Amniotic epithelial cell (primary cell): ENCODE results near the gene CASTOR2.

Experiments used
- DNase-seq: peaks from one replicate; pipeline ENCODE4 v3.0.0-alpha.2; 2010; ENCODE audit warnings: low read depth

CASTOR2 gene

GRCh38 chr7:74994869-74995543 is 30.5 kb downstream of the CASTOR2 start:
- peak; percentile 29 for DNase-seq

GRCh38 chr7:74996361-74996760 is 31.9 kb downstream of the CASTOR2 start:
- peak; percentile 54 for DNase-seq

DNA sequence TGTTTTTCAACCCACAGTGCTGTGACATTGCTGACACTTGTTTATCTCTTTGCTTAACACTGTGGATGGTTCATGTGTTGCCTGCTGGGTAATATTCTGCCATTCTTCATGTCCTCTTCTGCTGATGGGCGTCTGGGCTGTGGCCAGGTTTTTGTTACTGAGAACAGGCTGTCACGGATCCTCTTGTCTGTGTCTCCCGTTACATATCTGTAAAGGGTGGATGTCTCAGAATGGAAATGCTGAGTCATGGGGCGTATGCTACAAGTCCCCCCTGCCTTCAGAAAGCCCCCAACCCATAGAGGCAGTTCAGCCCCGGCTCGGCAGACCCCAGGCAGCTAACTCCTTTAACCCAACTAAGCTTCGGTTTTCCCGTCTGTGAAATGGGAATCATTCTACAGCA is 33.3 kb downstream of the CASTOR2 start:
- peak; percentile 56 for DNase-seq

- DNase-seq: peak; percentile 12
These were observed 36.9 kb downstream of the CASTOR2 start for GRCh38 chr7:75001356-75001755.

GRCh38 chr7:75010036-75010435 is 45.5 kb downstream of the CASTOR2 start:
- no peak for DNase-seq

GRCh38 chr7:75017832-75018231 is 53.3 kb downstream of the CASTOR2 start:
- DNase-seq: no peak

DNA sequence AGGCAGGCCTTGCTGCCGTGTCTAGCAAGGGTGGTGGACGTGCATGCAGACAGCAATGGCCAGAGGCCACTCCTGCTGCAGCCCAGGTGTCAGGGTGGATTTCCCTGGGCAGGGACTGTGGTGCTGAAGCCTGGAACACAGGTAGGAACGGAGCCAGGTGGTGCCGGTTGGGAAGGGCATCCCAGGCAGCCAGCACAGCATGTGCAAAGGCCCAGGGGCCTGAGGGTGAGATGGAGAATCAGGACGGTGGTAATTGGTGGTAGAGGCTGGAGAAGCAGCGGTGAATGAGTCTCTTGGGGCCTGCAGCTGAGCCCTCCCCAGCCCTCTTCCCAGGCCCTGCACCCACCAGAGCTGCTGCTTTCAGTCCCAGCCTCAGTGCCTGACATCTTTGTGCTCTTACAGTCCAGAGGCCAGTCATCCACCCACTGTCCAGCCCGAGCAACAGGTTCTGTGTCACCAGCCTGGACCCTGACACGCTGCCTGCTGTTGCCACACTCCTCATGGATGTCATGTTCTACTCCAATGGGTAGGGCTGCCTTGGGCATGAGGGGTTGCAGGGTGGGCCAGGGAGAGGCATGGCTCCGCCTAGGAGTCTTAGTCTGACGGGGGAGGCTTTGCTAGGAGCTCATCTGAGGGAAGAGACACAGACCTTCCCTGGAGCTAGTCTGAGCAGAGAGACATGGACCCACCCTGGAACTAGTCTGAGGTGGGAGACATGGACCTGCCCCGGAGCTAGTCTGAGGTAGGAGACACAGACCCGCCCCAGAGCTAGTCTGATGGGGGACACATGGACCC is 54.3 kb downstream of the CASTOR2 start:
- no peak for DNase-seq

- DNase-seq: no peak
These were observed 55.3 kb downstream of the CASTOR2 start for GRCh38 chr7:75019800-75020199.

GRCh38 chr7:75024922-75025321 is 60.4 kb downstream of the CASTOR2 start:
- no peak for DNase-seq

DNA sequence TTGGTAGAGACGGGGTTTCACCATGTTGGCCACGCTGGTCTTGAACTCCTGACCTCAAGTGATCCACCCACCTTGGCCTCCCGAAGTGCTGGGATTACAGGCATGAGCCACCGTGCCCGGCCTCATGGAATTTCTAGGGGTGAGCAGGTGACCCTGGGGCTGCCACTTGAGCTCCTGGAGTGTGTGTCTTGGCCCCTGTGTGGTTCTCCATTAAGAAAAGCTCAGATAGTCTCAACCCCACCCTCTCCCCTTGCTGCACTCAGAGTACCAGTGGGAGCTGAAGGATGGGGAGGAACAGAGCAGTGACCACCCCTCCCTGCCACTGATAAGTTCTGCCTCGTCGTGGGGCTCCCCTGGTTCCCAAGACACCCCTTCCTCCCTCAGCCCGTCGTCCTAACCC is 63.8 kb downstream of the CASTOR2 start:
- DNase-seq: no peak

DNA sequence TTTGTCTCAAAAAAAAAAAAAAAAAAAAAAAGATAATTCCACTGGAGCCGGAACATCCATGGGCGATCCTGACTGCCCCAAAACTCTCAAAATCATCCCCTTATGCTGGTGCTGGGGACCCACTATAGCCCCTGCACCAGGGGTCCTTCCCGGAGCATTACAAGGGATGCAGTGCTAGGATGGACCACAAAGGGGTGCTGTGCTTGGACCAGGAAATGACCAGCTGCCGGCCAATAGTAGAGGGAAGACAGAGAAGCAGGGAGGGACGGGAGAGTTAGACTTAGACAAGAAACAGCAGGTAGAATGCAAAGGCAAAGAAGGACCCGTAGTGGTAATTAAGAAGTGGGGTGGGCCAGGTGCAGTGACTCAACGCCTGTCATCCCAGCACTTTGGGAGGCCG is 68.6 kb downstream of the CASTOR2 start:
- DNase-seq: peak; percentile 36

GRCh38 chr7:75033826-75034225 is 69.3 kb downstream of the CASTOR2 start:
- DNase-seq: no peak

DNA sequence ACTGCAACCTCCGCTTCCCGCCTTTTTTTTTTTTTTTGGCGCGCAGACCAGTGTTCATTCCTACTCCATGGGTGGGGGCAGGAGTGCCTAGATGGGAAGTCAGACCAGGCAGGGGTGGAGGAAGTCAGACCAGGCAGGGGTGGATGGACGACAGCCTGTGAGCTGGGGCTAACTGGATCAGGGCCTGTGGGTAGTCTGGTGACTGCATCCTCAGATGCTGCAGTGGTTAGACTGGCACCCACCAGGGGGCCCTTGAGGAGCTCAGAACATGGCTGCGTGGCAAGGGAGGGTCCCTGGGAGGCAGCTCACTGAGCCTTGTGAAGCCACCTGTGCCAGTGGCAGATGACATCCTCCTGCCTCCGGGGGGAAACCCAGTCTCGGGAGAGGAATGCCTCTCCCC is 74.0 kb downstream of the CASTOR2 start:
- no peak for DNase-seq

DNA sequence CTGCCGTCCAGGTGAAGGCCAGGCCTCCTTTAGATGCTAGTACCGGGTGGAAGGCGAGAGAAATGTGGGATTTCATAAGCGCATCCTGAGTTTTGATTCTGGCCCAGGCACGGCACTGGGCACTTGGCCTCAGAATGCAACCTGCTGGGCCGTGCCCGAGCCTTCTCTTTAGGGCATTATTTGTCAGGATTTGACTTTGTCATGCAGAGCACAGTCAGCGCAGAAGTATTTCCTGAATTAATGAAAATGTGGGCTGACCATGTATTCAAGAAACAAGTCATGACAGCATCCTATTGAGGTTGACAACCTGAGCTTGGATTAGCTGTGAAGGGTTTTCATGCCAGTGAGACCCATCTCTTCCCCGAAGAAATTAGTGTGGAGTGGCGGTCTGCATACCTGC is 74.7 kb downstream of the CASTOR2 start:
- DNase-seq: no peak

DNA sequence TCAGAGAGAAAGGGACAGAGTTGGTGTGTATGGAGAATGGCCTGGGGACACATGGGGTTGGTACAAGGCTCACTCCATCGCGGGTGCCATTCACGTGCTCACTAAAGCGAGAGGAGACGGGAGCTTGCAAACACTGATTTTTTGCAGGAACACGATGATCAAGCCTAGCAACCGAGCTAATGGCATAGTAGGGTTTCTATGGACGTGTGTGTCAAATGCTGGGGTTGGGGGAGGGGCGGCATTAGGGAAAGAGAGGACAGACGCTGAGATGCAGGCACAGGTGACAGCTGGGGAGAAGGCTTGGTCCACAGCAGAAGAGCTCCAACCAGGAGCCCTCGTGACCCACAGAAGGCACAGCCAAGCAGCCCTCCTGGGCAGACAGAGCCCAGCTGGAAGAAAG is 75.2 kb downstream of the CASTOR2 start:
- no peak for DNase-seq

GRCh38 chr7:75040512-75040911 is 76.0 kb downstream of the CASTOR2 start:
- no peak for DNase-seq

GRCh38 chr7:75042286-75042685 is 77.8 kb downstream of the CASTOR2 start:
- DNase-seq: no peak

GRCh38 chr7:75042831-75043703 is 78.6 kb downstream of the CASTOR2 start:
- no peak for DNase-seq

DNA sequence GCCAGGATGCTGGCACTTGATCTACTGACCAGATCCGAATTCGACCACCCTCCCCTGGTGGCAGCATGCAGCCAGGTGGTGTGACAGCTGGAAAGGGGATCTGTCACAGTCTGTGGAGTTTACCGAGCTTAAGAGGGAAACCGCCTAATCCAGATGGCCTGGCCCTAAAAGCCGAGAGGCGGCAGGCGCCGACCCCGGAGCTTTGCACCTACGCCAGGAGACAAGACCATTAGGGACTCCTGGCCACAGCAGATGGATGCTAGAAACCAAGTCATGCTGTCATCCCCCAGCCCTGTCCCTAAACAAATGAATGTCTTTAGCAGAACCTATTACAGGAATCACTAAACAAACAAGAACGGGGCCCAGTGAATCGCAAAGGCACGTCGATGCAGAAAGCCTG is 81.4 kb downstream of the CASTOR2 start:
- no peak for DNase-seq

DNA sequence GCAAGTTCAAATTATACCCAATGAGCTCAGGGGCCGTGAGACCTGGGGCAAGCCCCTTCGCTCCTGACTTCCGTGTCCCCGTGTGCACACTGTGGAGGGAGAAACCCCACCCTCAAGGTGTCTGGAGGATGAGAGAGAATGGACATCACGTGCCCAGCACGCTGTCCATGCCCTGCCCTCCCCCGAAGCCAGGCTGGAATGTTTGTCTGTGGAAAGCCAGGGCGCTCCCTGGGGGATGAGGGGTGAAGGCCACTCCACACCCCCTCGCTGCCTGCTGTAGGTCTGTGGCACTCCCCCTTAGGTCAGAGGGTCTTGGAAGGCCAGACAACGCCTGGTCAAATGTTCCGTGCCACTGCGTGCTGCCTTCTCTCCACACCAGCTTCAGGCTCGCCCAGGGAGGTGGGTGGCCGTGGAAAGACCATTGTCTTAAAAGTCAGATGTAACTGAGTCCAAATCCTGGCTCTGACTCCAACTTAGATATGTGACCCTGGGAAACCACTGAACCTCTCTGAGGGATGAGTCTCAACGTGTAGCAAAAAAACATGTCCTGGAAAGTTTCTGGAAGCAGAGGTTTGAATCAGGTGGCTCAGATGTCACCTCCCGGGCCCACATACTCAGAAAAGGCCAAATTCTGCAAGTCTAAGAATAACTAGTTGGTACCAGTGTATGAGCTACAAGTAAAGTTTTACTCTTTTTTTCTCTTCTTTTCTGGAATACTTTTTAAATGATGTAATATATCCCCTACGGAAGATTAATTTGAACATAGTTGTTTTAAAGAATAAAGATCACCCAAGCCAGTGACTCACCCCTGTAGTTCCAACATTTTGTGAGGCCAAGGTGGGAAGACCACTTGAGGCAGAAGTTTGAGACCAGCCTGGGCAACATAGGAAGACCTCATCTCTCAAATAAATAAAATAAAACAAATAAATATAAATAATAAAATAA is 84.2 kb downstream of the CASTOR2 start:
- DNase-seq: peak; percentile 49

GRCh38 chr7:75049817-75050216 is 85.3 kb downstream of the CASTOR2 start:
- no peak for DNase-seq

- DNase-seq: no peak
These were observed 86.0 kb downstream of the CASTOR2 start for GRCh38 chr7:75050501-75050900.
